NK-92 (cell line): ENCODE measurements around the gene GUCY2D.

ENCODE experiments used
- DNase-seq: peaks from one replicate; lab custom pipeline; 2025; ENCODE audit not compliant: unreplicated experiment; lab: John Stamatoyannopoulos, UW

The GUCY2D gene

GRCh38 chr17:7992516-7992915, 9.9 kb upstream of the GUCY2D start:
- no peak for DNase-seq

- DNase-seq, result no peak
These were observed 9.5 kb upstream of the GUCY2D start for GRCh38 chr17:7992924-7993323.

GRCh38 chr17:7993972-7994589, 8.3 kb upstream of the GUCY2D start:
- no peak for DNase-seq

GRCh38 chr17:7995724-7996123, 6.7 kb upstream of the GUCY2D start:
- DNase-seq, result no peak

- DNase-seq, result no peak
These were observed 5.2 kb upstream of the GUCY2D start for GRCh38 chr17:7997186-7997585.

GRCh38 chr17:8002721-8003593, 542 bp downstream of the GUCY2D start:
- no peak for DNase-seq

- no peak for DNase-seq
These were observed 1.3 kb downstream of the GUCY2D start for GRCh38 chr17:8003594-8004181.

- no peak for DNase-seq
These were observed 2.5 kb downstream of the GUCY2D start for GRCh38 chr17:8004899-8005298.

- DNase-seq, result no peak
These were observed 2.9 kb downstream of the GUCY2D start for GRCh38 chr17:8005357-8005756.

- DNase-seq, result no peak
These were observed 3.7 kb downstream of the GUCY2D start for GRCh38 chr17:8005967-8006730.

GRCh38 chr17:8006836-8007680, 4.6 kb downstream of the GUCY2D start:
- no peak for DNase-seq

GRCh38 chr17:8007836-8008235, 5.4 kb downstream of the GUCY2D start:
- DNase-seq, result no peak

- no peak for DNase-seq
These were observed 9.7 kb downstream of the GUCY2D start for GRCh38 chr17:8012045-8012580.

- DNase-seq, result no peak
These were observed 10.7 kb downstream of the GUCY2D start for GRCh38 chr17:8012996-8013640.

GRCh38 chr17:8013731-8014557, 11.5 kb downstream of the GUCY2D start:
- DNase-seq, result no peak

GRCh38 chr17:8014558-8014850, 12.1 kb downstream of the GUCY2D start:
- DNase-seq, result no peak

GRCh38 chr17:8015236-8015956, 13.0 kb downstream of the GUCY2D start:
- DNase-seq, result no peak

GRCh38 chr17:8015957-8016631, 13.7 kb downstream of the GUCY2D start:
- DNase-seq, result no peak
